HG02938 (cell line): ENCODE measurements around the gene ABCB11.

Source experiments
- ATAC-seq: cut with Tn5 transposase; IDR thresholded peaks from one replicate; pipeline ENCODE4 v1.9.1; 2021; ENCODE audit warnings: mild to moderate bottlenecking, moderate library complexity; ENCODE audit not compliant: unreplicated experiment

Gene ABCB11

DNA sequence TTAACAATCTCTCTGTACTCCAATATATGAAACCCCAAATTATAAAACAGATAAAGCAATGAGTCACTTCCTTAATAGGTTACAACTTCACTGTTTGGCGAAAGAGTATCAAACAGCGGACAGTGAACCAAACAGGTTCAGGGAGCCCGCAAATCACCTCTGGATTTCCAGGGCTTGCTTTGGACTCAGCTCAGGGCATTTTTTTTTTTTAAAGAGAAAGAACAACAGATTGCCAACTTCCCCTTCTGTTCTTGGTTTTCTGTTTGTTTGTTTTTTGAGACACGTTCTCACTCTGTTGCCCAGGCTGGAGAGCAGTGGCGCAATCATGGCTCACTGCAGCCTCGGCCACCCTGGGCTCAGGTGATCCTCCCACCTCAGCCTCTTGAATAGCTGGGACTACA, 52.7 kb downstream of the ABCB11 start:
- no peak for ATAC-seq

DNA sequence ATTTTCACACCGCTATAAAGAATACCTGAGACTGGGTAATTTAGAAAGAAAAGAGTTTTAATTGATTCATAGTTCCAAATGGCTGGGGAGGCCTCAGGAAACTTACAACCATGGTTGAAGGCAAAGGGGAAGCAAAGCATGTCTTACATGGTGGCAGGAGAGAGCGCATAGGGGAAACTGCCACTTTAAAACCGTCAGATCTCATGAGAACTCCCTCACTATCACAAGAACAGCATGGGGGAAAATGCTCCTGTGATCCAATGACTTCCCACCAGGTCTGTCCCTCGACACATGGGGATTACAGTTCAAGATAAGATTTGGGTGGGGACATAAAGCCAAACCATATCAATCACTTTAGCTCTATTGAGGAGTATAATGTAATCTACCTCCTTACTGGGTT, 53.5 kb downstream of the ABCB11 start:
- no peak for ATAC-seq

DNA sequence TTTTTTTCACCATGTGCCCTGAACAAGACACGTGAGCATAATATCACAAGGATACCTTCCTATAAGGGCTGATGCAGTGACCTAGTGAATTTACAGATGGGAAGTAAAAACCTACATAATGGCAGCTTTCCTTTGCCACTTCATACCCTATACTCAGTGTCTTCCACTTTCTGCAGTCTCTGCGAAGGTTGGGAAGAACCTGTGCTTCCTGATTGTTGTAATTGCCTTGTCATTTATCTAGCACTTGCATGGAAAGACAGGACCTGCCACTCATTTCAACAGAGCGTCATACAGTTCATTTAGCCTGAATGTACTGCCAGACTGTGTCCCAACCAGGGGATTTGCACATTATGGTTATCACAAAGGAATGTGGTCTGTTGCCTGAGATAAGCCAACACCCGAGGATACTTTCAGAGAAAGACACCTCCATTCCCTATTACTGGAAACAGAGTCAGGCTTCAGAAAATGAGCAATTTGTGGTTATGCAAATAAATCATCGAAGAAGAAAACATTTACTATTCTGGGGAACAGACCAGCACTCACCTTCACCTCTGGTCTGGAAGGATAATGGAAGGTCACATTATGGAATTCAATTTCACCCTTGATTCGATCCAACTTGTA, 55.0 kb downstream of the ABCB11 start:
- no peak for ATAC-seq

DNA sequence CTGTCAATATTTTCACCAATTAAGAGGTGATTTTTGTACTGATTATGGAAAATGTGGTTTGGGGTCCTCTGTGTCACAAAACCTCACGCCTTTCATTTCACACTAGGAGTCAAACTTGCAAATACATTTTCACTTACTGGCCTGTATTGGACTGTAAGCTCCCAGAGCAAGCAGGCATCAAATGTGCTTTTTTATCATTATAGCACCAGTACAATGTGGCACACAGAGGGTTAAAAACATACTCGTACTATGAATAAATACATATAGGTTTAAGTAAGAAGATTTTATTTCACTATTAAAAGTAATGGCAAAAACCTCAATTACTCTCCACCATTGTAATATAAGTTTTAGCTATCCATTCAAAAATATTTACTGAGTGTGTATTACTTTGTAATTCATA, 56.7 kb downstream of the ABCB11 start:
- no peak for ATAC-seq

DNA sequence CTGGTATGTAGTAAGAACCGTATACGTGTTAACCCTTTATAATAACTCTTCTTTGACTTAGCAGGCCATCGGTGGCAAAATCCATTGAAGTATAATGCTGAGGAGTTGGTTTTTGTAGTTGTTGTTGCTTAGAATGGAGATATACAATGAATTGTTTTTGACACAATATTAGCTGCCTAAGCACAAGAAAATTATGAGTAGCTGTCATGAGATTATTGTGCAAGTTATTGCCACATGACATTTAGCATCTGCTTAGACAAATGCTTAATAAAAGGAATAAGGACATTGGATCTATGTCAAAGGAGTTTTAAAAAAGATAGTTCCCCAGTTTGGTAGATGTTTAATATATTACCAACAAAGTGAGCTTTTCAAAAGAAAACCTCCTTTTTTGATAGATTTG, 59.9 kb downstream of the ABCB11 start:
- no peak for ATAC-seq

DNA sequence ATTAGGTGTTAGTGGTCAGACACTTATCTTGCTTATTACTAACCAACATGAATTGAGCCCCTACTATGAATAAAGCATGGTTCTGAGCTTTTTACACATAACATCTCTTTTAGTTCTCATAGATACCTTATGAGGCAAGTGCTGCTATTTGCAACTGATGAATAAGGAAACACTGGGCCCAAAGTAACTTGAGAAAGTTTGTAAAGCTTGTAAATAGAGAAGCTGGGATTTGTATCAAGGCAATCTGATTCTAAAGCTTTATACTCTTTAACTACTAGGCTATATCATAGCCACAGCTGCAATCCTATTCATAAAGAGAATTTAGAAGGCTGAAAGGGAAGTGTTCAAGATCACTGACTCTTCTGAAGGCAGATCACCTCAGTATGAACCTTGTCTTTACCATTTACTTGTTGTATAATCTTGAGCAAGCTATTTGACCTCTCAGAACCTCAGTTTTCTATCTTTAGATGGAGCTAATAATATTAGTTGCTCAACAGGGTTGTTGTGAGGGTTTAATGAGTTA, 60.4 kb downstream of the ABCB11 start:
- no peak for ATAC-seq

DNA sequence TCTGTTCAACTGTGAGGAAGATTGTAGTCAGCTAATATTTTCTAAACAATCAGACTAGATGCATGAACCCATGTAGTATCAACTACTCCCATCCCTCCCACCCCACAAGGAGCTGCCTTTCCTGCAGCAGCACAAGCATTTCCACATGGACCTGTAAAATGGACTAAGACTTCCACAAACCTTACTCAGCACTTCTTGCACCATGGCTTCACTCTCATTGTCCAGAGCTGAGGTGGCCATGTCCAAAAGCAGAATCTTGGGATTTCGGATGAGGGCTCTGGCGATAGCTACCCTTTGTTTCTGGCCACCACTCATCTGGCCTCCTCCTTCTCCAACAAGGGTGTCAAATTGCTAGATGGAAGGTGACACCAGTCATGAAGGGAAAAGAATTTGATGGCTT, 61.3 kb downstream of the ABCB11 start:
- no peak for ATAC-seq

DNA sequence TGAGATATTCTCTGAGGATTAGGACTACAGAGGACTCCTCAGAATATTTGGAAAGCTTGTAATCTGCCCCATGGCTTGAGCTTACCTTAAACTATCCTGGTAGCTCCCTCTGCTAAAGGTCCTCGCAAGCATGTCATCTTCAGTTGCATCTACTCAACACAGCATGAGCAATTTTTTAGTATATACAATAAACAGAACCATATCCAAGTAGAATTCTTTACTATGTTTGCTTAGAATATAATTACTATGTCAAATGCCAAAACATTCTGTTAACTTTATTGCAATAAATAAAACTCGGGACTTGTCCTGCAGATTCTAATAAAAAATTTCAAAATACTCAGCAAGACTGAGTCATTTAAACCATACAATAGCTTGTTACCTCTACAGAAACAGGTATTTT, 62.8 kb downstream of the ABCB11 start:
- no peak for ATAC-seq

DNA sequence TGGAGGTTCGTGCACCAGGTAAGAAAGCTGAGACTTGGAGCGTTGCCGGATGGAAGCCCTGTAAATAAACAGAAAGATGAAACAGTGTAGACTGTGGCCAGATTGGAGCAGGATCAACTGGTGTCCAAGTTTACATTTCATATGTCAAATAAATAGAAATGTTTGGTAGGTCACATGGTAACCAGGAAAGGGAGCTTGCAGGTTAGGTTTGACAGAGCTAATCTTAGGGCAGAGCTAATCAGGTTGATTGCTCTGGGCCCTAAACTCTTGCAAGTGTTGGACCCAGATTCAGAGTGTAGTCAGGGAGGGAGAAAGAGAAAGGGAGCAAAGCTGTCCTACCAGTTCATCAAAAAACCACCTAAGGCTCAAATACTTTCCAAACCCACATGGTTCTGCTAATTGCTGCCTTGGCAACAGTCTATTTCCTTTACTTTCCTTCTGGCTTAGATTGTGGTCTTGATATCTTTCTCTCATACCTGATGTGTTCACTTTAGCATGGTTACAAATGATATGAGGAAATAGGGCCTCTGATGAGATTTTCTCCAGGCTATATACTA, 66.8 kb downstream of the ABCB11 start:
- no peak for ATAC-seq

DNA sequence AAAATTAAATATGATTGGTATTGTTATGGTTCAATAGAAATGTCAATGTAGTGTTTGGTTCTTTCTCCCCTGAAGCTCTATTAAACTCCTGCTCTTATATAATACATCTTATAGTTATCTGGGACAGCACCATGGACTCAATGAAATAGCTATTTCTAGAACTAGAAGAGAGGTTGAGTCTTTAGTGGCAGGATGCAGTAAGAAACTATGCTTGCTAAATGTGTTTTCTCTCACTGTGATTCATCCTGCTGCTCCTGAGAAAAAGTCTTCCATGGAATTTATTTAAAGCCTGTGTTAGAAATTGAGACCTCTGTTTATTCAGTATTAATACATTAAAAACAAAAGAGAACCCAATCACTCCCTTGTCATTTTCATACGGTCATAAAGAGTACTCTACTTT, 68.5 kb downstream of the ABCB11 start:
- no peak for ATAC-seq

DNA sequence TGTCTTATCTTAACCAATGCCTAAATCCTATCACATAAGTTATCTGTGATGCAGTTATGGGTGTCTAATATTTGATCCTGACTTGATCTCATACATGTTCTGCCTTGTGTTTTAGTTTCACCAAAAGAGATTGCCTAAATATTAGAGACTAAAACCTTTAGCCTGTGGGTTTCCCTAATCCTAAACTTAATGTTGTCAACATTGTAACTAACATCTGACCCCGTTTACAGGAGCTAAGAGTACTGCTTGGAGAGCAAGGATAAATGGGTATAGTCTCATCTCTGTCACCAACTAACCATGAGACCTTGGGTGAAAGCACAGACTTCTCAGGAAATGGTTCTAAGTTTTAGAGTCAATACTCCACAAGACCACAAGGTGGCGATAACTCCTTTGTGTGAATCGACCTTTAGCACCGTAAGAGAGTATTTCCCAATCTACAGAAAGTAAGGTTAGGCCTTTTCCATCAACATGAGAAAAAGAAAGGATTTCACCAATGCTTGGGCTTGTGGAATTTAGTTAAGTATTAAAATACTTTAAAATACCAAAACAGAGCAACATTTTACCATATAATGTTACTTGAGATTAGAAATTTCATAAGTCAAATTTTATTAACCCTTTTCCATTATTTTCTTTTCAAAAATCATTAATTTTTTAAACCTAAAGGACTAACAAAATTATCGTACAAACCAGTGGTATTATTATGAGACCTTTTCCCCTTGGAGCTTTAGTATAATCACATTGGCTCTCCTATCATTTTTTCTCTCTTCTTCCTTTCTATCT, 69.5 kb downstream of the ABCB11 start:
- ATAC-seq: peak; percentile 84

DNA sequence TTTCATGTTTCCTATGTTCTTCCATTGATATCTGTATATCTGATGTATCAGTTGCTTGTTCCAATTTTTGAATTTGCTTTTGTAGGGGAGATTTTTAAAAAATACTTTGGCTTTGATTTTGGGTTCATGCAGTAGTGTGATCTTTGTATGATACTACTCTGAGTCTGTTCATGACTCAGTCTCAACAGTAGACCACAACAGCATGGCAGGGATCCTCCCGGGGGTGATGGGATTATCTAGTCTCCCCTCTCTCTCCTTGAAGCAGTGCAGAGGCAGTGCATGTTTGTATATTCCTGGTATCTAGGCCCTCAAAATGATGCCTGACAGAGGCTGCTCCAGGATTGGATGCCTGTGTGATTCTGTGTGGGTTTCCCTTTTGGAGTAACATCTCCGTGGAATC, 74.7 kb downstream of the ABCB11 start:
- ATAC-seq: no peak

DNA sequence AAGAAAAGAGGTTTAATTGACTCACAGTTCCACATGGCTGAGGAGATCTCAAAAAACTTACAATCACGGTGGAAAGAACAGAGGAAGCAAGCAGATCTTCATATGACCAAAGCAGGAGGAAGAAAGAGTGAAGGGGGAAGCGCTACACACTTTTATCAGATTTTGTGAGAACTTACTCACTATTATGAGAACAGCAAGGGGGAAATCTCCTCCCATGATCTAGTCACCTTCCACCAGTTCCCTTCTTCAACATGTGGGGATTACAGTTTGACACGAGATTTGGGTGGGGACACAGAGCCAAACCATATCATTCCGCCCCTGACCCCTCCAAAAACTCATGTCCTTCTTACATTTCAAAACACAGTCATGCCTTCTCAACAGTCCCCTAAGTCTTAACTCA, 75.8 kb downstream of the ABCB11 start:
- ATAC-seq: no peak

DNA sequence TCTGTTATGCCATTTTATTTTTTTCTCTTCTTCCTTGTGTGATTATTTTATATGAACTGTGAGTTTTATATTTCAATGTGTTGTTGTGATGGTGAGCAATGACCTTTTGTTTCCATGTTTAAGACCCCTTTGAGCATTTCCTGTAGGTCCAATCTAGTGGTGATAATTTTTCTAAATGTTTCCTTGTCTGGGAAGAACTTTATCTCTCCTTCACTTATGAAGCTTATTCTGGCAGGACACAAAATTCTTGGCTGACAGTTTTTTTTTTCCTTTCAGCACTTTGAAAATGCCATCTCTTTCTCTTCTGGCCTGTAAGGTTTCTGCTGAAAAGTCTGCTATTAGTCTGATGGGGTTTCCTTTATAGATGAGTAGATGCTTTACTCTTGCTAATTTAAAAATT, 76.9 kb downstream of the ABCB11 start:
- no peak for ATAC-seq

DNA sequence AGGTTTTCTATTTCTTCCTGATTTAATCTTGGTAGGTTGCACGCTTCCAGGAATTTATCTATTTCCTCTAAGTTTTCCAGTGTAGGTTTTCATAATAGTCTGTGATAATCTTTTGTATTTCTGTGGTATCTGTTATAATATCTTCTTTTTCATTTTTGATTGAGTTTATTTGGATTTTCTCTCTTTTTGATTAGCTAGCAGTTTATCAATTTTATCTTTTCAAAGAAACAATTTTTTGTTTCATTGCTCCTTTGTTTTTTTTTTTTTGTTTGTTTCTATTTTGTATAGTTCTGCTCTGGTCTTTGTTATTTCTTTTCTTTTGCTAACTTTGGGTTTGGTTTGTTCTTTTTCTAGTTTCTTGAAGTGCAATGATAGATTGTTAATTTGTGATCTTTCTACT, 78.7 kb downstream of the ABCB11 start:
- no peak for ATAC-seq

DNA sequence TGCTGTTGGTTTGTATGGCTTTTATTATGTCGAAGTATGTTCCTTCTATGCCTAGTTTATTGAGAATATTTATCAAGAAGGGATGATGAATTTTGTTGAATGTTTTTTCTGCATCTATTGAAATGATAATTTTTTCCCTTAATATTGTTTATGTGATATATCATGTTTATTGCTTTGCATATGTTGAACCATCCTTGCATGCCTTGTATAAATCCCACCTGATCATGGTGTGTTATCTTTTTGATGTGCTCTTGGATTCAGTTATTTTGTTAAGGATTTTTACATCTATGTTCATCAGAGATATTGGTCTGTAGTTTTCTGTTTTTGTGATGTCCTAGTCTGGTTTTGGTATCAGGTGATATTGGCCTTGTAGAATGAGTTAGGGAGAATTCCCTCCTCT, 79.3 kb downstream of the ABCB11 start:
- ATAC-seq: no peak

DNA sequence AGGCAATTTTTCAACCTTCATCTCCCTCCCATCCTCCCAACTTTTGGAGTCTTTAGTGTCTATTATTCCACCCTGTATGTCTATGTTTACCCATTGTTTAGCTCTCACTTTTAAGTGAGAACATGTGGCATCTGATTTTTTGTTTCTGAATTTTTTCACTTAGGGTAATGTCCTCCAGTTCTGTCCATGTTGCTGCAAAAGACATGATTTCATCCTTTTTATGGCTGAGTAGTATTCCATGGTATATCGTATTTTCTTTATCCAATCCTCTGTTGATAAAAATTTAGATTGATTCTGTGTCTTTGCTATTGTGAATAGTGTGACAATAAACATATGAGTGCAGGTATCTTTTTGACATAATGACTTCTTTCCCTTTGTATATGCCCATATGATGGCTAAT, 81.8 kb downstream of the ABCB11 start:
- ATAC-seq: no peak

DNA sequence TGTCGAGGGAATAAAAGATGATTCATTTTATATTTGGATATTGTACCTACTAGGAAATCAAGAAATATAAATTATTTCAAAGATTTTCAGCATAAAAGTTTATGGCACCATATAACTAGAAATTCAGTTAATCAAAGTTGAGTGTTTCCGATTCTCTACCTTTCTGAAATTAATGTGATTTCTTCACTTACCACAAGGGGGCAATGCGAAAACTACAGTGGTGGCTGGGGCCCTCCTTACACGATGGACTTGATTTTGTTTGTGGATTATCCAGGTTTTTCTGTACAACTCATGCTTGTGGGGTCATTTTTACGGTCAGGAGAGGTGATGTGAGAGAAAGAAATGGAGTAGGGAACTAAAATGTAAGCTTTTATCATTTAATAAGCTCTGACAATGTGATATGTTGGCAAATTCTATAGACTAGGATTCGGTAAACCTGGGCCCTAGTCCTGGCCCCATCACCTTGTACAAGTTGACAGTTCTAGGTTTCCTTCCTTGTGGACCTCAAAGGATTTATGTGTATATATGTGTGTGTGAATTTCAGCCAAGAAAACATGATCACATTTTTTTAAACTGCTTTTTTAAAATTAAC, 82.4 kb downstream of the ABCB11 start:
- no peak for ATAC-seq

DNA sequence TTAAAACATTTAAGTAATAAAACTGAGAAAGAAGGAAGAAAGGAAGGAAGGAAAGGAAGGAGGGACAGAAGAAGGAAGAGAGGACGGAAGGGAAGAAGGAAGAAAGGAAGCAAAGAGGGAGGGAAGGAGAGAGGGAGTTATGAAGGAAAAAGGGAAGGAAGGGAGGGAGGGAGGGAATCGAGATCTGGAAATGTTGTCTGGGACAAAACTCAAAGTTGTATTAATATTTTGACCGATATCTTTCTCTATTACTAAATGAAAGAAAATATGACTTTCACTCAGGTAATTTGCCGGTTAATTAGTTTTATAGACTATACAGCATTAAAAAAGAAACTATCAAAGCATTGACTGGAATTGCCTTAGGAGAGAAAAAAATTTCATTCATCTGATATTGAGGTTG, 85.6 kb downstream of the ABCB11 start:
- no peak for ATAC-seq

DNA sequence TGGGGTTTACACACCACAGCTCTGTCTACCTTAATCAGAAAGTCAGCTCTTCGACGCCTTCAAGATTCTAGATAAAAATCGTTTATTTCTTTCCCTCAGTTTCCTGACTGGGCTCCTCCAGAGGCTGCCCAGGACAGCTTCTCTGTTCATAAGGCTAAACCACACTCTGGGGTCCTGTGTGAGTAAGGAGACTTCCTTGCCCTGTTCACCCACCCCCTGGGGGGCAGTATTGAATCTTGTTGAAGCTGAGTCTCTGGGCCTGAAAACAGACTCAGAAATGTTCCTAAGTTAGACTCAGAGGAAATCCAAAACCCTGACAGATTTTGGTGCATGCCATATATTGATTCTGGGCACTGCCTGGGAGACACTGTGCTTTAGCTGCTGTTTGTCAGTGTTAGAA, 87.1 kb downstream of the ABCB11 start:
- no peak for ATAC-seq

DNA sequence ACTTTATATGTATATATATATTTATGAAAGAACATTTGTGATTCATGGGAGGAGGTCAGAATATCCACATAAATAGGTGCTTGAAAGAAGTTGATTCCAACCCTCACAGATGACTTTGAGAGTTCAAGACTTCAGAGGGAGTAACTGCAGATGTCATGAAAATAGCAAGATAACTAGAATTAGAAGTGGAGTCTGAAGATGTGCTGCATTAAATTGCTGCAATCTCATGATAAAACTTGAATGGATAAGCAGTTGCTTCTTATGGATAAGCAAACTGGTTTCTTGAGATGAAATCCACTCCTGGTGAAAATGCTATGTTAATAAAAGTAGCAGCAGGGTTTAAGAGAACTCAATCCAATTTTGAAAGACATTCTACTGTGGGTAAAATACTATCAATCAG, 89.8 kb downstream of the ABCB11 start:
- ATAC-seq: no peak

DNA sequence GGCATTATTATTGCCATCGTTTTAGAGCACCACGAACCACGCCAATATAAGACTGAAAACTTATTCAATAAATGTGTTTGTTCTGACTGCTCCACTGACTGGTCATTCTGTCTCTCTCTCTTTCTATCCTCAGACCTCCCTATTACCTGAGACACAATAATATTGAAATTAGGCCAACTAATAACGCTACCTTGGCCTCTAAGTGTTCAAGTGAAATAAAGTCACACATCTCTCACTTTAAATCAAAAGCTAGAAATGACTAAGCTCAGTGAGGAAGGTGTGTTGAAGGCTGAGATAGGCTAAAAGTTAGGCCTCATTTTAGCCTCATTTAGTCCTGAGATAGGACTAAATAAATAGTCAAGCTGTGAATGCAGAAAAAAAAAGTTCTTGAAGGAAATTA, 91.2 kb downstream of the ABCB11 start:
- peak; percentile 80 for ATAC-seq
